ENCODE results near the gene LMO1.

LMO1 gene

GRCh38 chr11:8202516-8203413, 60.9 kb downstream of the LMO1 start:
- Histone ChIP-seq H3K4me3 (ENCODE audit: insufficient read length, low read depth) (no peak overlapping the region), H3K27me3 (ENCODE audit: insufficient read depth, insufficient read length) (no peaks in the 10 kb centered on the region), H3K4me1 (ENCODE audit: insufficient read depth, insufficient read length) (no peaks in the 10 kb centered on the region), H3K36me3 (ENCODE audit: insufficient read depth, insufficient read length, low read length) (no peaks in the 10 kb centered on the region), H3K9me3 (ENCODE audit: insufficient read depth, low read length) (no peaks in the 10 kb centered on the region), H3K9ac (ENCODE audit: insufficient read length, low read depth) (no peak overlapping the region)
- TF ChIP-seq ZNF274 (IDR thresholded peaks at IDR 0.05; ENCODE audit: low read depth, low read length) (no peak), SUZ12 (IDR thresholded peaks at IDR 0.05; ENCODE audit: extremely low read depth, insufficient read depth, insufficient read length) (no peak), YY1 (IDR thresholded peaks at IDR 0.05; ENCODE audit: insufficient read depth, insufficient read length) (no peak)
- DNase-seq (ENCODE audit: low read depth, low spot score) = no peak

- H3K4me1 ChIP-seq (ENCODE audit: insufficient read depth, insufficient read length) = no peaks in the 10 kb centered on the region
- no peak overlapping the region for H3K9ac ChIP-seq (ENCODE audit: insufficient read length, low read depth)
- no peaks in the 10 kb centered on the region for H3K9me3 ChIP-seq (ENCODE audit: insufficient read depth, low read length)
- DNase-seq (ENCODE audit: low read depth, low spot score) = no peak
- H3K36me3 ChIP-seq (ENCODE audit: insufficient read depth, insufficient read length, low read length) = no peaks in the 10 kb centered on the region
- H3K27me3 ChIP-seq (ENCODE audit: insufficient read depth, insufficient read length) = no peaks in the 10 kb centered on the region
- no peak overlapping the region for H3K4me3 ChIP-seq (ENCODE audit: insufficient read length, low read depth)
- TF ChIP-seq SUZ12 (IDR thresholded peaks at IDR 0.05; ENCODE audit: extremely low read depth, insufficient read depth, insufficient read length) (no peak), ZNF274 (IDR thresholded peaks at IDR 0.05; ENCODE audit: low read depth, low read length) (no peak), YY1 (IDR thresholded peaks at IDR 0.05; ENCODE audit: insufficient read depth, insufficient read length) (no peak)
These were observed 61.9 kb downstream of the LMO1 start for GRCh38 chr11:8201644-8202365.

DNA sequence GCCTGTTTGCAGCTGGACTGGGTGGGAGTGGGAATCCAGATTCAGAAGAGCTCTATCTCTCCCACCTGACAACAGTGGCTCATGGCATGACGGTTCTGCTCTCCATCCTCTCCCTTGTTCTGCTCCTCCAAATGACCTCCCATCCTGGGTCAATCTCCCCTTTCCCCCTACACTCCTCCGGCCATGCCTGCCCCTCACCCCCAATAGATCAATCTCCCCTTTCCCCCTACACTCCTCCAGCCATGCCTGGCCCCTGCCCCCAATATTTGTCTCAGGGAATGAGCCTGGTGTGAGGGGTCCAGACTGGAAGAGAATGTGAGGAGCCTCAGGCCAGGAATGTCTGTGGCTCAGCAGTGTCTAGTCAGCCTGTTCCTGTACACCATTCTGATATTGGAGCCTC, 64.0 kb downstream of the LMO1 start:
- no peaks in the 10 kb centered on the region for H3K4me1 ChIP-seq (ENCODE audit: insufficient read depth, insufficient read length)
- no peak overlapping the region for H3K9ac ChIP-seq (ENCODE audit: insufficient read length, low read depth)
- DNase-seq (ENCODE audit: low read depth, low spot score) = no peak
- no peaks in the 10 kb centered on the region for H3K27me3 ChIP-seq (ENCODE audit: insufficient read depth, insufficient read length)
- H3K4me3 ChIP-seq (ENCODE audit: insufficient read length, low read depth) = no peak overlapping the region
- no peaks in the 10 kb centered on the region for H3K36me3 ChIP-seq (ENCODE audit: insufficient read depth, insufficient read length, low read length)
- H3K9me3 ChIP-seq (ENCODE audit: insufficient read depth, low read length) = no peaks in the 10 kb centered on the region
- TF ChIP-seq SUZ12 (IDR thresholded peaks at IDR 0.05; ENCODE audit: extremely low read depth, insufficient read depth, insufficient read length) = no peak
- no peak for TF ChIP-seq ZNF274 (IDR thresholded peaks at IDR 0.05; ENCODE audit: low read depth, low read length)
- no peak for TF ChIP-seq YY1 (IDR thresholded peaks at IDR 0.05; ENCODE audit: insufficient read depth, insufficient read length)

- no peak overlapping the region for H3K9ac ChIP-seq (ENCODE audit: insufficient read length, low read depth)
- H3K4me1 ChIP-seq (ENCODE audit: insufficient read depth, insufficient read length) = peaks cover 5% of the 10 kb centered on the region
- H3K9me3 ChIP-seq (ENCODE audit: insufficient read depth, low read length) = no peaks in the 10 kb centered on the region
- TF ChIP-seq YY1 (IDR thresholded peaks at IDR 0.05; ENCODE audit: insufficient read depth, insufficient read length) (no peak), SUZ12 (IDR thresholded peaks at IDR 0.05; ENCODE audit: extremely low read depth, insufficient read depth, insufficient read length) (no peak), ZNF274 (IDR thresholded peaks at IDR 0.05; ENCODE audit: low read depth, low read length) (no peak)
- H3K36me3 ChIP-seq (ENCODE audit: insufficient read depth, insufficient read length, low read length) = no peaks in the 10 kb centered on the region
- no peak overlapping the region for H3K4me3 ChIP-seq (ENCODE audit: insufficient read length, low read depth)
- DNase-seq (ENCODE audit: low read depth, low spot score) = no peak
- H3K27me3 ChIP-seq (ENCODE audit: insufficient read depth, insufficient read length) = no peaks in the 10 kb centered on the region
These were observed 66.9 kb downstream of the LMO1 start for GRCh38 chr11:8196749-8197148.

- DNase-seq (ENCODE audit: low read depth, low spot score) = no peak
- H3K9me3 ChIP-seq (ENCODE audit: insufficient read depth, low read length) = no peaks in the 10 kb centered on the region
- H3K4me3 ChIP-seq (ENCODE audit: insufficient read length, low read depth) = no peak overlapping the region
- no peaks in the 10 kb centered on the region for H3K27me3 ChIP-seq (ENCODE audit: insufficient read depth, insufficient read length)
- TF ChIP-seq YY1 (IDR thresholded peaks at IDR 0.05; ENCODE audit: insufficient read depth, insufficient read length) (no peak), SUZ12 (IDR thresholded peaks at IDR 0.05; ENCODE audit: extremely low read depth, insufficient read depth, insufficient read length) (no peak), ZNF274 (IDR thresholded peaks at IDR 0.05; ENCODE audit: low read depth, low read length) (no peak)
- no peaks in the 10 kb centered on the region for H3K36me3 ChIP-seq (ENCODE audit: insufficient read depth, insufficient read length, low read length)
- no peak overlapping the region for H3K9ac ChIP-seq (ENCODE audit: insufficient read length, low read depth)
- H3K4me1 ChIP-seq (ENCODE audit: insufficient read depth, insufficient read length) = peaks cover 5% of the 10 kb centered on the region
These were observed 68.7 kb downstream of the LMO1 start for GRCh38 chr11:8194956-8195355.

GRCh38 chr11:8192896-8193209, 70.8 kb downstream of the LMO1 start:
- no peak overlapping the region for H3K4me3 ChIP-seq (ENCODE audit: insufficient read length, low read depth)
- no peaks in the 10 kb centered on the region for H3K27me3 ChIP-seq (ENCODE audit: insufficient read depth, insufficient read length)
- no peaks in the 10 kb centered on the region for H3K36me3 ChIP-seq (ENCODE audit: insufficient read depth, insufficient read length, low read length)
- H3K9ac ChIP-seq (ENCODE audit: insufficient read length, low read depth) = no peak overlapping the region
- H3K9me3 ChIP-seq (ENCODE audit: insufficient read depth, low read length) = no peaks in the 10 kb centered on the region
- DNase-seq (ENCODE audit: low read depth, low spot score) = no peak
- H3K4me1 ChIP-seq (ENCODE audit: insufficient read depth, insufficient read length) = peaks cover 5% of the 10 kb centered on the region
- no peak for TF ChIP-seq YY1 (IDR thresholded peaks at IDR 0.05; ENCODE audit: insufficient read depth, insufficient read length)
- no peak for TF ChIP-seq SUZ12 (IDR thresholded peaks at IDR 0.05; ENCODE audit: extremely low read depth, insufficient read depth, insufficient read length)
- no peak for TF ChIP-seq ZNF274 (IDR thresholded peaks at IDR 0.05; ENCODE audit: low read depth, low read length)

Measured in NT2/D1 (cell line).